Left hindlimb (tissue), 1 donor: ENCODE data around the gene TMEM167A.

ENCODE experiments used
- DNase-seq: peaks from one replicate; pipeline ENCODE4 v3.0.0-alpha.2; 2018

Gene TMEM167A

GRCh38 chr5:83076742-83077661 is at the start of gene TMEM167A, which contains the start of gene XRCC4:
TMEM167A (minus strand) TSS chr5:83077394; CDS start chr5:83077323, 71 bp downstream.
XRCC4 (plus strand) TSS chr5:83077547; CDS start chr5:83104920, 27,373 bp downstream.
- DNase-seq, result peak; percentile 98

- DNase-seq, result no peak
These were observed 49.3 kb upstream of the TMEM167A start for GRCh38 chr5:83126501-83126900.

- no peak for DNase-seq
These were observed 48.4 kb upstream of the TMEM167A start for GRCh38 chr5:83125560-83125959.

- no peak for DNase-seq
These were observed 47.4 kb upstream of the TMEM167A start for GRCh38 chr5:83124593-83124992.

- no peak for DNase-seq
These were observed 41.8 kb upstream of the TMEM167A start for GRCh38 chr5:83118976-83119375.

- DNase-seq, result no peak
These were observed 41.3 kb upstream of the TMEM167A start for GRCh38 chr5:83118471-83118870.

- DNase-seq, result no peak
These were observed 38.6 kb upstream of the TMEM167A start for GRCh38 chr5:83115816-83116215.

- DNase-seq, result no peak
These were observed 32.2 kb upstream of the TMEM167A start for GRCh38 chr5:83109380-83109779.

- DNase-seq, result no peak
These were observed 30.7 kb upstream of the TMEM167A start for GRCh38 chr5:83107692-83108420.

GRCh38 chr5:83104021-83104420 is 26.8 kb upstream of the TMEM167A start:
- DNase-seq, result no peak

GRCh38 chr5:83102364-83102980 is 25.3 kb upstream of the TMEM167A start:
- no peak for DNase-seq

GRCh38 chr5:83101514-83101913 is 24.3 kb upstream of the TMEM167A start:
- no peak for DNase-seq

GRCh38 chr5:83099445-83099844 is 22.3 kb upstream of the TMEM167A start:
- DNase-seq, result no peak

- no peak for DNase-seq
These were observed 21.8 kb upstream of the TMEM167A start for GRCh38 chr5:83099001-83099400.

- DNase-seq, result no peak
These were observed 20.6 kb upstream of the TMEM167A start for GRCh38 chr5:83097689-83098231.

- DNase-seq, result no peak
These were observed 19.6 kb upstream of the TMEM167A start for GRCh38 chr5:83096660-83097339.

GRCh38 chr5:83095957-83096539 is 18.9 kb upstream of the TMEM167A start:
- peak; percentile 34 for DNase-seq

- DNase-seq, result no peak
These were observed 18.2 kb upstream of the TMEM167A start for GRCh38 chr5:83095163-83095956.

GRCh38 chr5:83093692-83094091 is 16.5 kb upstream of the TMEM167A start:
- no peak for DNase-seq

- DNase-seq, result no peak
These were observed 15.4 kb upstream of the TMEM167A start for GRCh38 chr5:83092619-83093018.

- DNase-seq, result no peak
These were observed 13.0 kb upstream of the TMEM167A start for GRCh38 chr5:83090169-83090568.
